Effector CD4-positive, alpha-beta T cell (primary cell): ENCODE data around the gene GXYLT2.
"Not testable (repeated sequence)": the region's sequence is repeated elsewhere in the genome, so short reads cannot be mapped to it uniquely, and the experiment has no call there.

ENCODE experiments used
- DNase-seq: peaks from one replicate; pipeline ENCODE4 v3.0.0-alpha.2; 2020

GXYLT2 gene

GRCh38 chr3:72892081-72892775 is 4.4 kb downstream of the GXYLT2 start:
- DNase-seq: no peak

GRCh38 chr3:72892870-72893269 is 5.0 kb downstream of the GXYLT2 start:
- no peak for DNase-seq

- no peak for DNase-seq
Measured at GRCh38 chr3:72894976-72895552, 7.2 kb downstream of the GXYLT2 start.

- no peak for DNase-seq
Measured at GRCh38 chr3:72896996-72897757, 9.3 kb downstream of the GXYLT2 start.

- DNase-seq: no peak
Measured at GRCh38 chr3:72897758-72898007, 9.8 kb downstream of the GXYLT2 start.

- no peak for DNase-seq
Measured at GRCh38 chr3:72899349-72899765, 11.5 kb downstream of the GXYLT2 start.

GRCh38 chr3:72900048-72900447 is 12.2 kb downstream of the GXYLT2 start:
- no peak for DNase-seq

GRCh38 chr3:72901840-72902239 is 14.0 kb downstream of the GXYLT2 start:
- DNase-seq: no peak

GRCh38 chr3:72903004-72903403 is 15.2 kb downstream of the GXYLT2 start:
- no peak for DNase-seq

- DNase-seq: no peak
Measured at GRCh38 chr3:72904163-72904562, 16.3 kb downstream of the GXYLT2 start.

GRCh38 chr3:72906154-72906553 is 18.3 kb downstream of the GXYLT2 start:
- no peak for DNase-seq

- no peak for DNase-seq
Measured at GRCh38 chr3:72907131-72907711, 19.4 kb downstream of the GXYLT2 start.

- DNase-seq: no peak
Measured at GRCh38 chr3:72907731-72908620, 20.1 kb downstream of the GXYLT2 start.

GRCh38 chr3:72909591-72909990 is 21.7 kb downstream of the GXYLT2 start:
- no peak for DNase-seq

- no peak for DNase-seq
Measured at GRCh38 chr3:72912532-72912931, 24.7 kb downstream of the GXYLT2 start.

GRCh38 chr3:72914383-72914782 is 26.5 kb downstream of the GXYLT2 start:
- no peak for DNase-seq

- no peak for DNase-seq
Measured at GRCh38 chr3:72916250-72916649, 28.4 kb downstream of the GXYLT2 start.

GRCh38 chr3:72919520-72919919 is 31.7 kb downstream of the GXYLT2 start:
- no peak for DNase-seq

GRCh38 chr3:72924055-72924454 is 36.2 kb downstream of the GXYLT2 start:
- DNase-seq: no peak

- not testable (repeated sequence) for DNase-seq
Measured at GRCh38 chr3:72928781-72929735, 41.2 kb downstream of the GXYLT2 start.

- no peak for DNase-seq
Measured at GRCh38 chr3:72930754-72931153, 42.9 kb downstream of the GXYLT2 start.

GRCh38 chr3:72932416-72932815 is 44.6 kb downstream of the GXYLT2 start:
- DNase-seq: no peak
